GM19452 (cell line): ENCODE data around the gene PTRH1.
"Not testable (repeated sequence)": the region's sequence is repeated elsewhere in the genome, so short reads cannot be mapped to it uniquely, and the experiment has no call there.

Experiments
- ATAC-seq: cut with Tn5 transposase; IDR thresholded peaks from one replicate; pipeline ENCODE4 v1.9.1; 2021; ENCODE audit not compliant: unreplicated experiment

PTRH1 gene, protein sequence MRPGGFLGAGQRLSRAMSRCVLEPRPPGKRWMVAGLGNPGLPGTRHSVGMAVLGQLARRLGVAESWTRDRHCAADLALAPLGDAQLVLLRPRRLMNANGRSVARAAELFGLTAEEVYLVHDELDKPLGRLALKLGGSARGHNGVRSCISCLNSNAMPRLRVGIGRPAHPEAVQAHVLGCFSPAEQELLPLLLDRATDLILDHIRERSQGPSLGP

DNA sequence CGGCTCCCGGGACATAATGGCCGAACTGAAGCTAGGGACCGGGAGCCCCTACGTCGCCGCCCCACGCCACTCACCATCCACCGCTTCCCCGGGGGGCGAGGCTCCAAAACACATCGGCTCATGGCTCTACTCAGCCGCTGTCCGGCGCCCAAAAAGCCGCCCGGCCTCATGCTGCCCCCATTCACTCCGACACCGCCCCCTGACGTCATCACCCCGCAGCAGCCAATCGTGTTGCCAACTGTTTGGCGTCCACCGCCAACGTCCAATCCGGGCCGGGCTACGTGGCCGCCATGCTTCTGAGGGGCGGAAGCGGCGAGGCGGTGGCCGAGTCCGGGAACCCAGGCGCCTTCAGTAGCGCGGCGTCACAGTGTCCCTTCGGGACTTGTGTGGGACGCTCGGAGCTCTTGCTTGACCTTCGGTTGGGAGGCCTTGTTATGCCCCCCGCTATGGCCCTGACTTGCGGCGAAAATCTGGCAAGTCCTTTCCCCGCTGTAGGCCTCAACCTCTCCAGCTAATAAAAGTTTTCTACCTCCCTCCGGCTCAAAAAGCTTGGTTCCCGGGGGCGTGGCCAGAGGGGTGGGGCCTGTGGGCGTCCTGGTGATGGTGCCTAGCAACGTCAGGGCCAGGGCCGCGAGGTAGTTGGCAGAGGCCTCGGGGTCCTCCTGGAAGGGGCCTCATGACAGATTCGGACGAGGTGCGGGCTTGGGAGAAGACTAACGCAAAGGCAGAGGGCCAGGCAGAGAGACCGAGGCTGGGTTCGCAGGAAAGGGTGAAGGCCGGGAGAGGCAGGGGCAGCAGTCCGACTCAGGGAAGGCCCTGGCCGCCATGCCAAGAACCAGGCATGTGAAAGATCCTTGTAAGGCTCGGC, at the start of gene PTRH1, which contains the start of gene TTC16:
PTRH1 (minus strand) TSS at position 194 of the 868 bp plus-strand sequence; CDS start at position 170, 24 bp downstream.
TTC16 (plus strand) TSS at position 610 of the 868 bp plus-strand sequence; CDS start at position 677, 67 bp downstream.
- ATAC-seq = peak; percentile 96

DNA sequence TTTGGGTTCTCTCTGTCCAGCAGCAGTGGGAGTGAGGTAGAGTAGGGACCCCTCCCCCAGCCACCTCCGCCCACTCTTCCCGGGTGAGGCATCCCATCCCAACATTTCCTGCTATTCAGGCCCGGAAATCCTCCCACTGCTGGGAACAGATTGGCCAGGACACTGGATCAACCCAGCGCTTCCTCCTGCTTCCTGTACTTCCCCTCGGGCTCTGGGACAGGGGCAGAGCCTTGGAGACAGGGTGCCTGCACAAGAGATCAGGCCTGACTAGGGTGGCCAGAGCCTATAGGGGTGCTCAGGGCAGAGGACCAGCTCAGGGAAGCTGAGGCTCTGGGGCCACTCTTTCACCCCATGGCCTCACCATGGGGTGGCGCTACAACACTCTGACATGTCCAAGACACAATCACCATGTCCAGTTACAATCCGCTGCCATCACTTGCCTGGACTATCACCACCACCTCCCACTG, 48.5 kb upstream of the PTRH1 start:
- ATAC-seq = no peak

DNA sequence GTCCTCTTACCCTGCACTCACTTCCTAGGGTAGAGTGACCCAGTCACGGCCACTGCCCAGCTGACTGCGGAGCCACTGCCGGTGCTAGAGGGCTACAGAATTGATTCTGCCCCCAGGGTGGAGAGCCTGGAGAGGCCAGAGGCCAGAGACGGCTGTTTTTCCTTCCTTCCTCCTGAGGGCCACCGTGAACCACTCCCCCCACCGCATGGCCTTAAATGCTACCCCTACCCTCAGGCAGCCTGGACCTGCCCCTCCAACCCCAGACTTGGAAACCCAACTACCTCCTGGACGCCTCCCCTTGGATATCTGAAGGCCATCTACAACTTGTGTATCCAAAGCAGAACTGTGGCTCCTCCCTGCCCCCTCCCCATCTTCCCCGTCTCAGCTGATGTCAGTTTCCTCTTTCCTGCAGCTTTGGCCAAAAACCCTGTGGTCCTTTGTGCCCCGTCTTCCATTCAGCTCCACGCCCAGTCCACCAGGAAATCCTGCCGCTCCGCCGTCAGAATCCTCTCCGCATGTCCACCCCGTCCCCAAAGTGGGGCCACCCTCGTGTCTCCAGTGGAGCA, 46.7 kb upstream of the PTRH1 start:
- no peak for ATAC-seq

DNA sequence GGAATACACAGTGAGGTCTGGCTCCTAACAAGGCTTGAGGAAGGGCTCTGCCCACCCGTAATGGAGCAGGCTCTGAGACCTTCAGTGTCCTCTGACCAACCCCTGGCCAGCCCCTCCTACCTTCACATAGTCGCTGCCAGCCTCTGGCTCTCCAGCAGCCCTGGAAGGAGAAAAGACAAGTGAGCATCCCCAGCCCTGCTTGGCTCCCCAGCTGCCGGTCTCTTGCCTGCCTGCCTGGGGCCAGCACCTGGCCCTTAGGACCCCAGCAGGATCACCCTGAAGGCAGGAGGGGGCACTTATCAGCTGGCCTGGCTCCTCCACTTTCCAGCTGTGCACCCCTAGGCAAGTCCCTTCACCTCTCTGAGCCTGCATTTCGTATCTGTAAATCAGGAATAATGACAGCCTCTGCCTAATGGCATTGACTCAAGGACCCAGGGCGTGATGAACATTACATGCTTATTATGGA, 46.1 kb upstream of the PTRH1 start:
- no peak for ATAC-seq

DNA sequence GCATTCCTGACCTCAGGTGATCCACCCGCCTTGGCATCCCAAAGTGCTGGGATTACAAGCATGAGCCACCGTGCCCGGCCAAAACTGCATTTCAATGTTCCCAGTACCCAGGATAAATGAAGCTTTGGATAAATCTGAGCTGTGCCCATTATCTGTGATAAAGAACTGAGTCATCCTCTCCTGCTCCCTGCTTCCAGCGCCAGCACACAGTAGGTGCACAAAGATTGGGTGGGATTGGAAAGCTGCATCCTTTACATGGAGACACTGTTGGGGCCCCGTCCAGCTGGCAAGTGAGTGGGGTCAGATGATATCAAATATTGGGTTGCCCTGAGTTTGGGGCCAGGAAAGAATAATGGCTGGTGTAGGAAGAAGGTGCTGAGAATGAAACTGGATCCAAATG, 45.6 kb upstream of the PTRH1 start:
- no peak for ATAC-seq

DNA sequence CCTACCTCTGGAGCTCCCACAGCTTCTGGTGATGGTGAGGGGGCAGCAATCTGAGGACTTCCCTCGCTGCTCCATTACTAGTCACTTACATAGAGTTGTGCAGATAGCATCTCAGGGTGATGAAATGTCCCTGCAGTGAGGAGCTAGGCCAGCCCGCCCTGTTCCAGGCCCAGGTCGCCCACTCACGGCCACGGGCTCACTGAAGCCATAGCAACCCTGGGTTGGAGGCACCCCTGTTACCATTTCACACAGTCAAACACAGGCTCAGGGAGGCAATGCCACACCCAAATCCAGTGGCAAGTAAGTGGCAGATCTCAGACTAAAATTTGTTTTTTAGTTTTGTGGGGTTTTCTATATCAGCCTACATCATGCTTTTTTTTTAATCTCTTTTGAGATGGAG, 43.4 kb upstream of the PTRH1 start:
- ATAC-seq = no peak

DNA sequence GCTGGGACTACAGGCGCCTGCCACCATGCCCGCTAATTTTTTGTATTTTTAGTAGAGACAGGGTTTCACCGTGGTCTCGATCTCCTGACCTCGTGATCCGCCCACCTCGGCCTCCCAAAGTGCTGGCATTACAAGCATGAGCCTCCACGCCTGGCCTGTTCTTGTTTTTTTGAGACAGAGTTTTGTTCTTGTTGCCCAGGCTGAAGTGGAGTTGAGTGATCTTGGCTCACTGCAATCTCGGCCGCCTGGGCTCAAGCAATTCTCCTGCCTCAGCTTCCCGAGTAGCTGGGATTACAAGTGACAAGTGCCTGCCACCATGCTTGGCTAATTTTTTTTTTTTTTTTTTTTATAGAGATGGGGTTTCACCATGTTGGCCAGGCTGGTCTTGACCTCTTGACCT, 41.3 kb upstream of the PTRH1 start:
- not testable (repeated sequence) for ATAC-seq

DNA sequence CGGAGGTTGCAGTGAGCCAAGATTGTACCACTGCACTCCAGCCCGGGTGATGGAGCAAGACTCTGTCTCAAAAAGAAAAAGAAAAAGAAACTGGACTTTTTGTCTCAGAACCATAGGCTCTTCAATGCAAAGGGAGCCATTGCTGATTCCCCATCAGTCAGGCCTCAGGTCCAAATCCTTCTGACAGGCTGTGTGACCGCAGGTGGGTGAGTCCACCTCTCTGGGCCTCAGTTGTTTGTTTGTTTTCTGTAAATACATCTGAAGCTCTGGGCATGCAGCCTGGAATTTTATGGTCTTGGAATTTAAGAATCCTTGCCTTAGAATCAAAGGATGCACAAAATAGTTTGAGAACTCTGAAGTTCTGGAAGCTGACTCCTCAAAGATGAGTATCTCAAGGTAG, 40.8 kb upstream of the PTRH1 start:
- ATAC-seq = no peak

DNA sequence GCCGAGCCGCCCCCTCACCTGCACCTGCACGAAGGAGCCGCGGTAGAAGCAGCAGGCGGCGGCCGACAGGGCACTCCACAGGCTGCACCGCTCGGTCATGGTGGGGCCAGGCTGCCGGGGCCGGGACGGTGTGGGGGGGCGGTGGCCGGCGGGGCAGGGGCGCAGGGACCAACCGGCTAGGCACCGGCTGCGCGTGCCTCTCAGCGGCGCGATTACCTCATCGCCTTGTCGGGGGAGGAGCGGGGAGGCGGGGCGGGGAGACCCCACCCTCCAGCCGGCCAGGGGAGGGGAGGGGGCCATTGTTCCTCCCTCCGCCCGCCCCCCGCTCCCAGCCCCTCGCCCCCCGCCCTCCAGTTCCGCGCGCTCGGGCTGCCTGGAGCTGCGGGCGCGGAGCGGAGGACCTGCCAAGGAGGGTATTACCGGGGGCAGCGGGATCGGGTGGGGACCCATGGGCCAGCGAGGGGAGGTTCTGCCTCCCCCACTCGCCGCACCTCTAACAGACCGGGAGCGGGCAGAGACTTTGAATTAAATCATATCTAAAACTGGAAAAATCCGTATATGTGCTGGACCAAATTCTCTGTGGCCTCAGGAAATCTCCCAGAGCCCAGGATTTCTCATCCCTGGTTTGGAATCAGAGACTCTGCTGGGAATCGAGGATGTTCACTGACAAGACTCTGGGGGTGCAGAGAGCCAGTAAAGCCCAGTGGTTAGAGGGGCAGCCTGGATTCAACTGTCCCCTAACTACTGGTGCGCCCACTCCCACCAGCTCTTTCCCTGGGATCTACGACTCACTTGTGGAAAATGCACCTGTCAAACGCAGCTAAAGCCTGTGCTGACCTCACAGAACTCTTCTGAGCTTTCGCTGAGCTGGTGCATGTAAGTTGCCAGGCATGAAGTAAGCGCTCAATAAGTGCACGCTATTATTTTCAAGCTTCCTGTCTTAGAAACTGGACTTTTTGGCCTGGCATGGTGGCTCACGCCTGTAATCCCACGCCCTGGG, 39.9 kb upstream of the PTRH1 start:
- ATAC-seq = no peak

DNA sequence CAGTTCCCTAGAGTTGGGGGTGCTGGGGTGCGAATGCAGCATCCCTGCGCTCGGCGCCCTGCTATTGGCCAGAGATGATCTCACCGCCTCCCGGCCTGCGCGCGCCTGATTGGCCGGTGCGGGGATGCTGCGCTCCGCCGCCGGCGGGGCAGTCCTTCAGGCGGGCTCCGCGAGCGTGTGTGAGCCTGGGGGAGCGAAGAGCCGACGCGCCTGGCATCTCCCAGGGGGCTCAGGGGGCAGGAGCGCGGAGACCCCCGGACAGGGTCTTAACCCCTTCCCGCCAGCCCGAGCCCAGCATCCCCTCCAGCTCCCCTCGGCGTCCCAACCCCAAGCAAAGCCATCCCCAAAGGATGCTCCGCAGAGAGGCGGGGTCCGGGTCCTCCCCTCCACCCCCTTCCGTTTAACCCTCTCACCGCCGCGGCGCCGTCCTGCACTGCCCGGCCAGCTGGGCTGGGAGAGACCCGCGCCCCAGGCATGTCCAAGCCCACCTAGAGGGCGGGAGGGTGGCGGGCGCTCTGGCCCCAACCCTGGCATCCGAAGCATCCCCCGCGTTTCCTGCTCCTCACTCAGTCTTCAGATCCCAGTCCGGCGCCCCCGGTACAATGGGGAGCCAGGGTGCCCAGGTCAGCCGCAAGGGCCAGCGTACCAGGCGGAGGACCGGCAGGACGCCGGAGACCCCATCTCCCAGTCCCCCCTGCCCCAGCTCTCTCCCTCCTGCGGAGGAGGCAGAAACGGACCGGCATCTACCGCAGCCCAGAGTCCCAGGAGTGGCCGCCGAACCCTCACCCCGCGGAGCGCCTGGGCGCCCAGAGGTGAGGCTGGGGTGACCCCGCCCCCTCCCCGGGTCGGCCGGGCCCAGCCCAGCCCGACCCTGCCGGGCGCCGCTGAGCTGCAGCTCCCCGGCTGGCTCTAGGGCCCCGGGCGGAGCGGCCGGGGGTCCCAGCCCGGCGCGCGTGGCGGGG, 38.9 kb upstream of the PTRH1 start:
- no peak for ATAC-seq

DNA sequence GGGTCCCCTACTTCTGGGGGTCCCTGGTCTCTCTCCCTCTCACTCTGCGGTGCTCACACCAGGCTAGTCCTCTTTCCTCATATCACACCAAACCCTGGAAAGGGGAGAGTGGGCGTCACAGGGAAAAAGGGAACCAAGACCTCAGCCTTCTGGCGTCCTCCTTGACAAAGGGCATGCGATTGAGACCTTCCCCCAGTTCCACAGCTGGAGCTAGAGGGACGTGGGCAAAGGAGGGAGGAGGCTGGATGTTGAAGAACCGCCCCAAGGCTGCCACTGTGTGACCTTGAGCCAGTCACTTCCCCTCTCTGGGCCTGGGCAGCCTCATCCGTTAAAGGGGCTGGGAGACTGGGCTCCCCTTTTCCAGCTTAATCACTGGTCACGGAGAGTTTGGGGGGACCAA, 38.2 kb upstream of the PTRH1 start:
- no peak for ATAC-seq

DNA sequence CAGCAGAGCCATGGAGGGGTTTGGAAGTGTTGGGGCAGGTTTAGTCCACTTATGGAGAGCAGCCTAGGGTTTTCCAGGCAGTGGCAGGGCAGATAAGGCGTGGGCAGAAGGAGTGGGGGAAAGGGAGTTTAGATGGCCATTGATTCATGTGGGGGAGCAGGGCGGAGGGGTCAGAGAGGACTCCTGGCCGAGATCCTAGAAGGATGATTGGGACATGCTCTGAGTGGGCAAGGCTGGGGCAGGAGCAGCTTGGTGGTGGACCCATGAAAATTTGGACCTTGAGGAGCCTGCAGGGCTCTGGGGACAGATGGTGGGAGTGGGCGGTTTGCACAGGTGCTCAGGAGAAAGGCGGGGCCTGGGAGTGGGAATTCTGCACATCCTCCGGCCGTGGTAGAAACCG, 37.7 kb upstream of the PTRH1 start:
- ATAC-seq = no peak

DNA sequence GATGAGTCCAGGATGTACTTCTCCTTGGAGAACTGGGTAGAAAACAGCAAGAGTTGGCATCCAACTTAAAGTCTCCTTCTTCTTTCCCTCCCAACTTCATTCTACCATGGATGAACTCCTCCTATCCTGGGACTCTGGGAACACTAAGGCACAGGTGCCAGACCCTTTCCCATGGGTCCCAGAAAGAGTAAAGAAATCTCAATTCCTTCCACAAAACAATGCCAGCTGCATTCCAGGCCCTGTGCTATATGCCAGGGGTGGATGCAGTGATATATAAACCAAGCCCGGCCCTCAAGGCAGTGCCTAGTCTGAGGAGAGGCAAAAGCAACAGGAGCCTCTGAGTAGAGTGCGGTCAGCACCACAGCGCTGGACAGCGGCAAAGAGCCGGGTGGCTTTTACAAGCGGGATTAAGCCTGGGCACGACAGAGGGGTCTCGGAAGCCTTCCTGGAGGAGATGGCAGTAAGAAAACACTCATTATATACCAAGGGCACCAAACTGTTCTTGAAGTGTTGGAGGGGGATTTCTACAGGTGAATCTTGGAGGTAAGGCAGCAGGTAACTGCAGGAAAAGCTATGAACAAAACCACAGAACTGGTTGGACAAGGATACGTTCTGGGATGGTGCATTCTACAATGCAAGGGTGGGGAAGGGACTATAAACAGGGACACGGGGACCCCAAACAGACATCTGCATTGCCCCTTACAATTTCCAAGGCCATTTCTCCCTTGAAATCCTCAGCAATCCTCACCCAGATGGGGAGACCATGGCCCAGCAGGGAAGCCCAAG, 36.0 kb upstream of the PTRH1 start:
- no peak for ATAC-seq

DNA sequence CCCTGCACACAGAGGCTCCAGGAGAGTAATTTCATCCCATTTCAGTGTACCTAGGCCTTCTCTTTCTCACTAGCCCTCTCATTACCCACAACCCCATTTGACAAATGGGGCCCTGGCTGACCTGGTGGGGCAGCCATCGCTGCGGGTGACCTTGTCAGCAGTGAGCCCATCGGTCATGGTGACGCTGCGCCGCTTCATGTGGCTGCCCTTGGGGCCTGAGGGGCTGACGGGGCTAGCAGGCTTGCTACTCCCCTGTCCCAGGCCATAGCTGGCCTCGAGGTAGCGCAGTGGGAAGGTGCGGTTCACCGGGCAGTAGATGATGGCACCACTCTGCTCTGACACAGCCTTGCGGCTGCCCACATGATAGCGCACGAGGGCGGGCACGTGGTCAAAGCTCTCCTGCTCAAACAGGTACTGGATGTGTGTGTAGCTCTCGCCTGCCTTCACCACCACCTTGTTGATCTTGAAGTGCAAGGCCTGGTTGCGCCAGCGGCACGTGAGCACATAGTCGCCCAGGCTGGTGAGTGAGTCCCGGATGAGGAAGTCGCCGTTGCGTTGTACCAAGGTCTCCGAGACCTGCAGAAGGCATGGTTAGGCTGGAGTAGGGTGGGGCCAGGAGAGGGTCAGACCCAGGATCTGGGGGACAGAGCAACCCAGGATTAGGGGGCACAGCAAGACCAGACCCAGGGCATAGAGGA, 33.8 kb upstream of the PTRH1 start:
- no peak for ATAC-seq

DNA sequence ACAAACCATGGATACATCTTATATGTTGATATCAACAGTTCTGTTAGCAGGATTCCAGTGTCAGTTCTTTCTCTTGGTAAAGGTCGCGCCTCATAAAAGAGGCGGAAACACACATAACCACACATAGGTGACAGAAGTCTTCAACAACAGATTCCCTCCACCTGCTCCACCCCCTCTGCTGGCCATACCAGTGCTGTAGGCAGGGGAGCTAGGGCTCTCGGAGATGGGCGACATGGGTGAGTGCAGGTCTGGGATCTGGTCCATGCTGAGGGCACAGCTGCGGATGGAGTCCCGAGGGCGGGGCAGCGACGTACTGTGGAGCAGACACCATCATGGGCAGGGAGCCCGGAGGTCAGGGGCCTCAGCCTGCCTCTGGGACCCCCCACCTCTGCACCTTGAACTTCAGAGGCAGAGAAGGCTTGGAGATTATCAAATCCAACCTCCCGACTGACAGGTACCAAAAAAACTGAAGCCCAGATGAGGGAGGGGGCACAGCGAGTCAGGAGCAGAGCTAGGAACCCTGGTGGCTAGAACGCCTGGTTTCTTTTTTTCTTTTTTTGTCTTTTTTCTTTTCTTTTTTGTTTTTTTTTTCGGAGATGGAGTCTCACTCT, 31.6 kb upstream of the PTRH1 start:
- no peak for ATAC-seq

DNA sequence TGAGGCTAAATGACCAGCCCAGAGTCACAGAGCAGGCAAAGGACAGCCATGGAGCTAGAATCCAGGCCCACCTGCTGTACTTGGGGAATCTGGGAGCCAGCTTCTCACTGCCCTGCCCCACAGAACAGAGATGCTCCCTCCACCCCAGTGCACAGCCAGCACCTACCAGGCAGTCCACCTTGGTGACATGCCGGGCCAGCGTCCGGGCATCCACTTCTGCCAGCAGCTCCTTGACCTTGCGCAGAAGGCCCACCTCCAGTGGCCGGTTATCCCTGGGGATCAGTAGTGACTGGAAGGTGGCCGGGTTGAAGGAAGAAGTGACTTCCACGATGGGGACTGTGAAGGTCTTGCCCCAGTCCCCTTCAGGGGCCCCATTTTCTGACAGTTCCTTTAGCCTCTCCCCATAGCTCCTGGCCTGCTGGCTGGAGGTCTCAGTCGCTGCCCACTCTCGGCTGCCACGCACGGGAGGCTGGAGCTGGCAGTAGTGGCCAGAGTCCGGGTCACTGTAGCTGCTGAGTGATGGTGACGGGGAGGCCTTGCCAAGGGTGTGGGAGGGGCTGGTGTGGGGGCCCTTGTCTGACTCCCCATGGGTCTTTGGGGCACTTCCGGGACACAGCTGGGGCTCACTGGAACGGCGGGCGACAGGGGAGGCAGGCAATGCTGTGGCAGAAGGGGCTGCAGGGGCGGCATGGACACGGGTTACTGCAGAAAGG, 29.1 kb upstream of the PTRH1 start:
- ATAC-seq = no peak
